K562 (cell line): ENCODE measurements around the gene TXNL4A. TPM values are rescaled to one million over a fixed set of nuclear protein-coding genes. Genes with fewer than 3 reads are reported as not detected.

Experiments
- ATAC-seq: fragments of 200-7000 bp; cut with Tn5 transposase; 3 replicates; pipeline ENCODE4 v1.9.1; 2020; ENCODE audit warnings: moderate library complexity
- BruUV-seq: library from RNA; stranded (reverse); fragments of 400-500 nt; replicated peaks from 2 replicates; lab custom pipeline; 2021; lab: Mats Ljungman, UMichigan
- CTCF ChIA-PET: fragments of 300-600 bp; formaldehyde crosslinking; extraction: SDS; loops from one replicate; lab custom pipeline; 2021; ENCODE audit warnings: low intra/inter-chr PET ratio; lab: Yijun Ruan, JAX
- POLR2A ChIA-PET: fragments of 300-600, 350-650 bp; sonication (Branson Sonifier 250); formaldehyde crosslinking; extraction: SDS; loops from one replicate; lab custom pipeline; 2021; ENCODE audit warnings: antibody characterized with exemption, inconsistent platforms; lab: Yijun Ruan, JAX
- DNase-seq, 4 experiments: peaks; one replicate each; pipeline versions ENCODE4 v3.0.0 to v3.0.0-alpha.2; 2011 to 2018; ENCODE audit warnings: low spot score in 3 of 4, mixed read lengths in 3 of 4; ENCODE audit errors: extremely low read depth in 1 of 4
- FAIRE-seq: peaks from 2 replicates; lab custom pipeline; 2011; peaks lifted over from hg19 to GRCh38; lab: Jason Lieb, UNC
- H2AFZ ChIP-seq: 2 replicates; pipeline ENCODE4 v1.6.0; 2011; ENCODE audit warnings: low read depth, low read length, control low read depth, inconsistent platforms
- H3K27ac ChIP-seq: fragments of 200-600 bp; 3 replicates; pipeline ENCODE4 v1.8.0; 2011; ENCODE audit warnings: low read depth, mild to moderate bottlenecking, control low read depth, inconsistent platforms, low read length, moderate library complexity, mixed read lengths; ENCODE audit errors: extremely low read depth
- H3K27me3 ChIP-seq, 2 experiments: fragments of 300-600 bp in 1 of 2; 2 replicates in 1 of 2; 3 replicates in 1 of 2; pipeline versions ENCODE4 v1.6.0 to v1.8.0; 2011; ENCODE audit warnings: inconsistent platforms in 2 of 2, low read length in 2 of 2, mild to moderate bottlenecking in 1 of 2, mixed read lengths in 1 of 2, moderate library complexity in 1 of 2; ENCODE audit not compliant: control insufficient read depth in 2 of 2, insufficient read depth in 2 of 2
- H3K36me3 ChIP-seq: fragments of 300-600 bp; 3 replicates; pipeline ENCODE4 v1.8.0; 2011; ENCODE audit warnings: mild to moderate bottlenecking, low read length, inconsistent platforms; ENCODE audit not compliant: control insufficient read depth, insufficient read depth
- H3K4me1 ChIP-seq, 2 experiments: fragments of 200-600 bp in 1 of 2; replicated peaks in 1 of 2; 2 replicates in 1 of 2; 3 replicates in 1 of 2; pipeline versions ENCODE4 v1.5.1 to v1.8.0; 2011; ENCODE audit warnings: inconsistent platforms in 2 of 2, low read length in 2 of 2, mild to moderate bottlenecking in 1 of 2, mixed read lengths in 1 of 2, moderate library complexity in 1 of 2; ENCODE audit not compliant: control insufficient read depth in 2 of 2, insufficient read depth in 2 of 2
- H3K4me2 ChIP-seq: 2 replicates; pipeline ENCODE4 v1.6.1; 2011; ENCODE audit warnings: low read length, control low read depth, inconsistent platforms, mixed read lengths; ENCODE audit not compliant: insufficient read depth
- H3K4me3 ChIP-seq: fragments of 200-600 bp; sonication (generic), shearing (Covaris generic); 2 replicates; pipeline ENCODE4 v1.5.1; 2016; ENCODE audit warnings: control low read depth, inconsistent platforms
- H3K79me2 ChIP-seq: fragments of 200-600 bp; 3 replicates; pipeline ENCODE4 v1.8.0; 2011; ENCODE audit warnings: low read length, inconsistent platforms; ENCODE audit not compliant: control insufficient read depth, insufficient read depth
- H3K9ac ChIP-seq, 2 experiments: 2 replicates each; pipeline versions ENCODE4 v1.6.0 to v1.6.1; 2011; ENCODE audit warnings: low read depth in 2 of 2, low read length in 2 of 2, control low read depth in 1 of 2, inconsistent platforms in 1 of 2, mild to moderate bottlenecking in 1 of 2, mixed read lengths in 1 of 2; ENCODE audit not compliant: insufficient read depth in 1 of 2
- H3K9me1 ChIP-seq: one replicate; pipeline ENCODE4 v1.6.0; 2011; ENCODE audit warnings: inconsistent platforms, mild to moderate bottlenecking, low read length, moderate library complexity; ENCODE audit not compliant: control insufficient read depth, insufficient read depth
- H3K9me3 ChIP-seq: replicated peaks from 2 replicates; pipeline ENCODE4 v1.5.1; 2011; ENCODE audit warnings: low read depth, low read length, inconsistent platforms; ENCODE audit not compliant: control insufficient read depth, insufficient read depth
- H4K20me1 ChIP-seq: replicated peaks from 2 replicates; pipeline ENCODE4 v1.6.1; 2011; ENCODE audit warnings: low read length, inconsistent platforms, mixed read lengths; ENCODE audit not compliant: control insufficient read depth, insufficient read depth
- ELF1 ChIP-seq: fragments of 200-800 bp; sonication (Bioruptor generic); IDR thresholded peaks from 2 replicates; pipeline ENCODE4 v1.6.1; 2016; ENCODE audit warnings: missing genetic modification characterization, missing compliant biosample characterization
- ETV6 ChIP-seq, 3 experiments: fragments of 150-350 bp in 1 of 3; sonication (generic) in 1 of 3; formaldehyde crosslinking in 1 of 3; IDR thresholded peaks; 2 replicates each; pipeline versions ENCODE4 v1.6.1 to v1.8.0; 2014 to 2022; ENCODE audit warnings: borderline replicate concordance in 2 of 3, low read depth in 2 of 3, antibody characterized with exemption in 1 of 3, low read length in 1 of 3, mild to moderate bottlenecking in 1 of 3, missing genetic modification reagents in 1 of 3
- MLX ChIP-seq, 2 experiments: fragments of 450-650 bp in 1 of 2; sonication (generic) in 1 of 2; formaldehyde crosslinking; conservative IDR thresholded peaks; 2 replicates each; pipeline versions ENCODE4 v1.4.0 to v1.8.1; 2020 to 2022; ENCODE audit warnings: mild to moderate bottlenecking in 1 of 2, missing genetic modification reagents in 1 of 2
- SP1 ChIP-seq: sonication (generic); formaldehyde crosslinking; IDR thresholded peaks from 2 replicates; pipeline ENCODE4 v1.8.1; 2022; ENCODE audit warnings: mild to moderate bottlenecking, missing genetic modification reagents
- SPI1 ChIP-seq: IDR thresholded peaks from 2 replicates; pipeline ENCODE4 v1.6.1; 2011; ENCODE audit warnings: low read depth, low read length, control low read depth, borderline replicate concordance
- TAF7 ChIP-seq: fragments of 450-650 bp; IDR thresholded peaks from 2 replicates; pipeline ENCODE4 v1.6.1; 2016; ENCODE audit warnings: missing genetic modification characterization, missing compliant biosample characterization
- USF1 ChIP-seq: sonication (generic); formaldehyde crosslinking; IDR thresholded peaks from 2 replicates; pipeline ENCODE4 v1.9.0; 2022; ENCODE audit warnings: mild to moderate bottlenecking, missing genetic modification reagents
- ZBTB49 ChIP-seq: sonication (generic); formaldehyde crosslinking; IDR thresholded peaks from 2 replicates; pipeline ENCODE4 v1.8.0; 2022; ENCODE audit warnings: missing genetic modification reagents, mild to moderate bottlenecking, borderline replicate concordance
- WGBS: fragments of 100-300 bp; shearing (Covaris generic); methylation state at CpG from one replicate; pipeline ENCODE4 v1.1.6; 2016; ENCODE audit warnings: low coverage, mixed read lengths; ENCODE audit not compliant: insufficient coverage; ENCODE audit errors: missing lambda C conversion rate; 5-methylcytosine and 5-hydroxymethylcytosine counted together
- in situ Hi-C: fragments of 300-500 bp; cut with MboI; formaldehyde crosslinking; loops from 4 replicates; pipeline ENCODE4 v1.15.0; 2018; ENCODE audit warnings: inconsistent platforms, mixed read lengths
- intact Hi-C: fragments of 100-400 bp; cut with micrococcal nuclease; formaldehyde crosslinking; loops from 2 replicates; pipeline ENCODE4 v1.14.2; 2022
- polyA plus RNA-seq, 8 experiments: library from polyadenylated mRNA; depleted of rRNA in 4 of 8; stranded (reverse) in 5 of 8; unstranded in 3 of 8; fragments of >200 nt; fragmentation: Nextera tagmentation in 2 of 8; fragmentation: Illumina TruSeq in 1 of 8; extraction: Ambion mirVana in 2 of 8; extraction: Trizol in 1 of 8; gene quantifications; 2 replicates each; pipeline versions ENCODE4 v1.2.1 to v1.2.3, GENCODE V29; 2011 to 2014; ENCODE audit warnings: inconsistent platforms in 1 of 8, missing spikeins in 1 of 8
- total RNA-seq, 7 experiments: library from RNA; depleted of rRNA in 6 of 7; stranded (reverse); fragments of >200 nt in 6 of 7; fragmentation: Illumina TruSeq in 2 of 7; extraction: Trizol in 2 of 7; gene quantifications; 2 replicates each; pipeline versions ENCODE4 v1.2.1 to v1.2.3, GENCODE V29; 2011 to 2021; ENCODE audit warnings: low replicate concordance in 1 of 7

Gene TXNL4A
- total and polyA plus RNA-seq, 9 of the 15 experiments (the other 6 are each of a cell fraction or from before 2014, with no cell fraction given): 27.0 to 132 (median 87.5) TPM

- peaks cover 4% of the 10 kb centered on the region for H3K36me3 ChIP-seq
- H3K9ac ChIP-seq: no peak overlapping the region
- H2AFZ ChIP-seq: no peak overlapping the region
- no peak for ATAC-seq
- no peaks in the 10 kb centered on the region for H3K27me3 ChIP-seq
- BruUV-seq: no TSS peak
- in situ Hi-C loops (no loop called here), intact Hi-C loops (no loop called here)
- H3K9me3 ChIP-seq: no peaks in the 10 kb centered on the region
- H3K79me2 ChIP-seq: no peaks in the 10 kb centered on the region
- CTCF ChIA-PET: no interaction called here
- H3K27ac ChIP-seq: no peak overlapping the region
- no peak overlapping the region for H3K4me2 ChIP-seq
- no peak for TF ChIP-seq ELF1 (tag)
- TF ChIP-seq USF1 (CRISPR knock-in tag): no peak
- TF ChIP-seq, all 486 proteins: peak for 0
- no peak for DNase-seq
- no peaks in the 10 kb centered on the region for H3K9me1 ChIP-seq
- peaks cover 6 to 37% of the 10 kb centered on the region in 2 experiments; a peak in 4 of 5 replicates for H3K4me1 ChIP-seq
- peaks cover 16% of the 10 kb centered on the region for H4K20me1 ChIP-seq
- POLR2A ChIA-PET: no interaction called here
- WGBS: 82% methylated on average over 11 of the region's 17 CpGs
- FAIRE-seq: no peak
- H3K4me3 ChIP-seq: no peak overlapping the region
Measured at GRCh38 chr18:79940814-79941472, 47.4 kb downstream of the TXNL4A start.

DNA sequence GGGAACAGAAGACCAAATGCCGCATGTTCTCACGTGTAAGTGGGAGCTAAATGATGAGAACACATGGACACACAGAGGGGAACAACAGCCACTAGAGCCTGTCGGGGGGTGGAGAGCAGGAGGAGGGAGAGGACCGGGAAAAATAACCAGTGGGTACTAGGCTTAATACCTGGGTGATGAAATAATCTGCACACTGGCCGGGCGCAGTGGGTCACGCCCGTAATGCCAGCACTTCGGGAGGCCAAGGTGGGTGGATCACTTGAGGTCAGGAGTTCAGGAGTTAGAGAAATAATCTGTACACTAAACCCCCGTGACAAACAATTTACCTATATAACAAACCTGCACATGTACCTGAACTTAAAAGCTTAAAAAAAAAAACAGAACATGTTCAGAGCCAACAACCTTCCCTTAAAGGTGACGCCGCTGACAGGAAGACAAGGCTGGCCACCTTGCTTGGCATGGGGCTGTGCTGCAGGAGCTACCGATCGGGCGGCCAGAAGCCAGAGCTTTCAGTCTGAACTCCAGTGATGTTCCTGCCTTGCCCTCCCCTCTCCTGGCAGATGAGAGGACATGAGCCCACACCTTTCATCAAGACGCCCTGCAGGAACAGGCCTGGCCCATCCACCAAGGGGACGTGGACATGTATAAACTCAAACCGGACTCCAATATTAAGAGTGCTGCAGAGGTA lies 48.1 kb downstream of the TXNL4A start:
- DNase-seq (no peak), ATAC-seq (no peak), FAIRE-seq (no peak)
- Histone ChIP-seq H3K36me3 (peaks cover 7% of the 10 kb centered on the region), H4K20me1 (peaks cover 11% of the 10 kb centered on the region), H3K27me3 (no peaks in the 10 kb centered on the region), H2AFZ (no peak overlapping the region), H3K9ac (no peak overlapping the region), H3K79me2 (no peaks in the 10 kb centered on the region), H3K27ac (no peak overlapping the region), H3K4me1 (peaks cover 6 to 32% of the 10 kb centered on the region in 2 experiments; a peak in 4 of 5 replicates), H3K9me1 (no peaks in the 10 kb centered on the region), H3K4me3 (no peak overlapping the region), H3K4me2 (no peak overlapping the region), H3K9me3 (peaks cover 1% of the 10 kb centered on the region; the same call in 1 of the 2 replicates)
- ChIA-PET POLR2A (no interaction called here), CTCF (no interaction called here)
- BruUV-seq: no TSS peak
- WGBS: 96% methylated on average over 8 of the region's 18 CpGs
- in situ Hi-C loops: no loop called here
- intact Hi-C loops: no loop called here
- TF ChIP-seq ETV6 (IDR thresholded peaks at IDR 0.05; ENCODE audit: borderline replicate concordance in 1 of 2, low read depth in 2 of 2, low read length in 1 of 2) (no peak), ETV6 (CRISPR knock-in tag; IDR thresholded peaks at IDR 0.05; ENCODE audit: borderline replicate concordance) (no peak), SP1 (no peak), TAF7 (no peak), SPI1 (no peak), ZBTB49 (CRISPR knock-in tag) (no peak), MLX (CRISPR knock-in tag; conservative IDR thresholded peaks at IDR 0.05) (no peak)
